Measurements from ENCODE around the gene PPP2R2C.

The PPP2R2C gene

GRCh38 chr4:6467600-6467999 is 4.8 kb downstream of the PPP2R2C start:
- DNase-seq = no peak

DNA sequence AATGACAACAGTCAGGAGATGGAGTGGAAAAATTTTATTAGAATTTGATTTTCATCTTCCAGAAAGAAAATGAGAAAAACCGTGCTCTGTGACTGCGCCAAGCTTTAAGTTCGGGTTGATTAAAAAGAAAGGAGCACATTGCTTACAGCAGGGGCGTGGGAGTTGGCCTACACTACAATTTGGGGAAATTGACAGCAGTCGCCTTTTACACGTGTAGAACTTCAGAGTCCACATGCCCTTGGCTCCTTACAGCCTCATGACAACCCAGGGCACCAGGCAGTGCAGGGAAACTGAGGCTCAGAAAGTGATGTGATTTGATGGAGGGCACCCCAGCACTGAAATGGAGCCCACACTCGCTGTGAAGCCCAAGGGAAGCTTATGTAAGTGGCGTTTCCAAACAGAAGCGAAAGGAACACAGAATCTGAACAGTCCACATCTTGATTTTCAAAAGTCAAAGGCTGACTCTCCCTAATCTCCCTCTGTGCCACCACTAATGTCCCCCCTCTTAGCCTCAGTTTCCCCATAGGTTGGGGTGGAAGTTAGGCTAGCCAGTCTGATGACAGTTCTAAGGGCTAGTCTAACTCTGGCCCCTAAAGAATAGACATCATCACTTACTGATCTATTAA is 5.5 kb downstream of the PPP2R2C start:
- no peak for DNase-seq

DNA sequence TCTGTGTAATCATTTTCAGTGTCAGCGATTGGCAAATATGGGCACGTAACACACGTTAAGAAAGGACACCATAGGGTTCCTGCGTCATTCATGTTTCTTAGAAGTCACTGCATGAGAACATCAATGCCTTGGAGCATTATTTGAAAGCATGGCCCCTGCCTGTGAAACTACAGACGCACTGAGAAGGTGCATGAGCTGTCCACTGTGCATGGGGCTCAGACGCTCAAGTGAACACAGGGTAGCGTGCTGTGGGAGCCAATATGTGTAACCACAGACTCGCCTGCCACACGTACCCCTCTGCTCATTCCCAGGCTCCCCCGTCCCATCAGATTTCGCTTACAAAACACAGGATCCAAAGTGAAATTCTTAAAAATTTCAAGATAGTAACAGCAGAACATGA is 6.5 kb downstream of the PPP2R2C start:
- DNase-seq = no peak

GRCh38 chr4:6464842-6465588 is 7.4 kb downstream of the PPP2R2C start:
- no peak for DNase-seq

DNA sequence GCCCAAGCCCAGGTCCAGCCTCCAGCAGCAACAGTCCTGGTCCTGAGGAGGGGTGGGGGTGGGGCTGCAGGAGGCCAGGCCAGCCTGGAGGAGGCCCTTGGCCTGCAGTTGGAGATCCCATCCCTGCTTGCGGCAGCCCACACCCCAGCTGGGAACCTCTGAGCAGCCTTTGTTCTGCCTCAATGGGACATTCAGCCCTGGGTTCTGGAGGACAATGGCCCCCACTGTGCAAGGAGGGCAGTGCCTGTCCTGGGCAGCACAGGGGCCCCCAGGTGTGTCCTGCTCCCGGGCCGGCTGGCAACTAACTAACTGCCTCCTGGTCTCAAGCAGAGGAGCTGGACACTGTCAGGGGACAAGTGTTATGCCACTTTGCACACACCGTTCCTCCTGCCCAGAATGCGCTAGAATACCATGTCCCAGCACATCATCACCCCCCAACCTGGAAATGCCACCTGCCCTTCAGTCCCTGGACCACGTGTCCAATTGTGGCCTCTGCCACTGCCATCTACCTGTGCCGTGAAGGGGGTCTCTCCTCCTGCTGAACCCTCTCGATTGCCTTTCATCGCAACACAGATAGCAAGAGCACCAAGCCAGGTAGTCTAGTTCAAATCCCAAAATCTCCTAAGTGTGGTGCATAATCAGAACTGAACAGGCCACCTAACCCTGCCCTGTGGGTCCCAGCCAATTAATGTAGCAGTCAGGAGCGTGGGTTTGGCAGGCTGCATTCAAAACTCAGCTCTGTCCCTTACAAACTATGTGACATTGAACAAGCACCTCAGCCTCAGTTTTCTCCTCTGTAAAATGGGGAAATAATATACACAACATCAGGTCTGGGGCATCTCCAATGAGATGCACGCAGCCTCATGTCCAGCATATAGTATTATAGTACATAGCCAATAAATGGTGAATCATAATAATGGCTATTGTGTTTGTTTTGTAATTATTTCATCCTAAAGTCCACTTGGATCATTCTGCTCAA is 8.8 kb downstream of the PPP2R2C start:
- DNase-seq = no peak

- no peak for DNase-seq
Measured at GRCh38 chr4:6461301-6462165, 10.9 kb downstream of the PPP2R2C start.

DNA sequence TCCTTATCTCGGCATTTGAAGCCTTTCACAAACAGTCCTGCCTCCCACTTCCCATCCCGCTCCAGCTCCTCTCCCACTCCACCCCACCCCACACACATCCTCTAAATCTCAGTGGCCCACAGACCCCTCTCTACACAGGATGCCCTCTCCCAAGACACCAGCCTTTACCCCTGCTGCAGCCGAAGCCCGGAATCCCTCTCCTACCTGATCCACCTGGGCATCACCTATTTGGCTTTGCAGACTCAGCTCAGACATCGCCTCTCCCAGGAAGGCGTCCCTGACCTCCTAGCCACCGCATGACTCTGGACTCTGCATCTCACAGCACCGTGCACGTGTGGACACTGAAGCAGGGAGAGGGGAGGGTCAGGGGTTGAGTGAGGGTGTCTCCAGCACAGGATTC is 11.5 kb downstream of the PPP2R2C start:
- DNase-seq = no peak

DNA sequence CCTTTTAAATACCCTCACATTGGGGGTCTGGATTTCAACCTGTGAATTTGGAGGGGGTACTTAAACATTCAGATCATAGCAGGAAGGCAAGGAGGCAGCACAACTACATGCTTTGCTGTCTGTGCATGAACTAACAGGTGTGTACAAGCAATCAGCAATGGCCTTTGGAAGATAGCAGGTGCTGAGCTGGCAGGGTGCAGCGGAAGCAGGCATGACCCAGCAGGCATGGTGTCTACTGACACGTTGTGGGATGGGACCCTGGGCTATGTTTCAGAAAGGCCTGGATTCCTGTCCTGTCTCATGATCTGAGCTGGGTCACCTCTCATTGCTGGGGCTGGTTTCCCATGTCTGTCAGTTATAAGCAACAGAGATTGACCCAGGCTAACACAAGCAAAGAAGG is 13.9 kb downstream of the PPP2R2C start:
- DNase-seq = no peak

DNA sequence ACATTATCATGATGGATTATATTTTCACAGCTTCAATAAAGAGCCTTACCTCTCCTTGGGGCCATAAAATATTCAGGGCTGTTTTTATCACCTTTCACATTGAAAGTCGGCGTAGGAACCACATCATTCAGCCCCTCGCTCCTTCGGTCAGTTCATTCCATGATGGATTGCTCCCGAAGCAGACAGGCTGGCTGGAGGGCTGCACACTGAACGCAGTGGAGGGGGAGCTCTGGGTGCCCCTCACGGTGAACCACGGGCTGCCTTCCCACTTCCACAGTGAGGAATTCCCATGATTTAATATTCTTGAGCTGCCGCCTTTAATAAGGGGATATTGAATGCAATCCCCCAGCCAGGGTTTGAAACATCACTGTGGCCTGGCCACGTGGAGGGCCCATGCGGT is 16.0 kb downstream of the PPP2R2C start:
- DNase-seq = no peak

GRCh38 chr4:6454112-6454910 is 18.1 kb downstream of the PPP2R2C start:
- no peak for DNase-seq

DNA sequence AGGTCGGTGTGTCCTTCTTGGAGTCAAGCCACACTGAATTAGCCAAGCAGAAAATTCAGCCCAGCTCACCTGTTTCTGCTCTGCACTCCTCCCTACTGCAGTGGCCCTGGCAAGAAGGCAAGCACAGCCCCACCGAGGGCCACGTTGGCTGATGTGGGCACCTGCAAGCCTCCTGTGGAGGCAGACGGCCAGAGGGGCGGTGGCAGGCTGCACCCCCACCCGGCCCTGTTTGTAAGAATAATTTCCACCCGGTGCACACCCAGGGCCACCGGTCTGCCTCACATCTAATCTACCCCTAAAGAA is 18.8 kb downstream of the PPP2R2C start:
- DNase-seq = no peak

GRCh38 chr4:6452897-6453687 is 19.3 kb downstream of the PPP2R2C start:
- DNase-seq = no peak

DNA sequence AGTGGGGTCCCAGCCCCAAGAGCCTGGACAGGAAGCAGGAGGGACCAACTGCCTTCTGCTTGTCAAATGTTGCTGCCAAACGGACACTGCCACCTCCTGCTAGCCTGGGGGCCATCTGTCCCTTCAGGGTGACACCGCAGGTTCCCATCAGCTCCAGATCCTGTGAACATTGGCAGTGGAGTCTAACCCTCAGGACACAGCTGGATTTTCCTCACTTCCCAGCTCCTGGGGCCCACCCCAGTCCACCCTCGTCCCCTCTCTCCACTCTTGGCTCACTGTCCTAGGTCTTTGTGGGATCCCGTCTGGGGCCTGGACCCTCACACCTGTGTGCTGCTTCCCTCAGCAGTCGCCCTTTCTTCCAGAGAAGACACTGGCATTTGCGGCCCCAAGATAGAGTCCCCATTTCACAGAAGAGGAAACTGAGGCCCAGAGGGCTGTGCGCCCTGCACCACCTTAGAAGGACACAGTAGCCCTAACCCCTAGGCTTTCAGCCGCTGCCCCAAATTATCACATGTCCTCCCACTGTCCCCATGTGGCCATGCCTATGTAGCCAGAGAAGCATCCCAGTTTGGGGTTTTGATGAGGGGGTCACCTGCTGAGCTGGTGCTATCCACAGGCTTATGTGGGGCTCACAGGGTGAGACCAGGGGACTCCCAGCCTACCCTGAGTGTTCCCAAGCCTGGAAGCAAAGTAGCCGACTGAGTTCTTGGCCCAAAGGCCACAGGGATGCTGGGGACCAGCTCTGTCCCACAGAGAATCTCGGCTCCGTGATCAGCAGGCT is 20.1 kb downstream of the PPP2R2C start:
- no peak for DNase-seq

DNA sequence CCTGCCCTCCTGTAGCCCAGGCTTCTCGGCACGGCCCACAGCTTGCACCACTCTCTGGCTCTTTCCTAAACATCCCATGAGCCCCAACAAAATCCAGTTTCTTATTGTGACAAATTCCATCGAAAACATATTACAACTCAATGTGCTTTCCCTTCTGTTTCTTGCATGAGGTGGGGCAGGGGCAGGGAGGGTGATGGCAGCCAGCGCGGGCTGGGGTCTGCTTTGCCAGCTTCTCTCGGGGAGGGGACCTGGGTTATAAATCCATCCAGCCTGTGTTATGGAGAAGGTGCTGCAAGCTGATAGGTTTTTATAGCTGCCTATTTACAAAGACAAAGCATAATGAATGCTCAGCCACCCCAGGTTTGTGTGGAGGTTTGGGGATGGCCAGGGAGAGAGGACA is 21.1 kb downstream of the PPP2R2C start:
- no peak for DNase-seq

DNA sequence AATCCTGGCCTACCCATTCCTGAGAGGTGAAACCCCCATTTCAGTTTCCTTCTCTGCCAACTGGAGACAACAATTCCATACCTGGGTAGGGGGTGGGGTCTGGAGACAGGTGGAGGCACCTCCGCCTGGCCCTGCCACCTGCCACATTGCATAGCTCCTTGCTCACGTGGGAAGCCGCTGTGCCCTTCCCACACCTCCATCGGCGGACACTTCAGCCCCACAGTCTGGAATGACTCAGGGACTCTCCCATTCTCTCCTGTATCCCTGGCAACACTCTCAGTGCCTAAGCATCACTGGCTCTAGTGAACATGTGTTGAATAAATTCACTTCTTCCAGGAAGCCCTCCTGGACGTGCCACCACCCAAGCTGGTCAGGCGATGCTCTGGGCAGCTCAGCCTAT is 21.7 kb downstream of the PPP2R2C start:
- no peak for DNase-seq

DNA sequence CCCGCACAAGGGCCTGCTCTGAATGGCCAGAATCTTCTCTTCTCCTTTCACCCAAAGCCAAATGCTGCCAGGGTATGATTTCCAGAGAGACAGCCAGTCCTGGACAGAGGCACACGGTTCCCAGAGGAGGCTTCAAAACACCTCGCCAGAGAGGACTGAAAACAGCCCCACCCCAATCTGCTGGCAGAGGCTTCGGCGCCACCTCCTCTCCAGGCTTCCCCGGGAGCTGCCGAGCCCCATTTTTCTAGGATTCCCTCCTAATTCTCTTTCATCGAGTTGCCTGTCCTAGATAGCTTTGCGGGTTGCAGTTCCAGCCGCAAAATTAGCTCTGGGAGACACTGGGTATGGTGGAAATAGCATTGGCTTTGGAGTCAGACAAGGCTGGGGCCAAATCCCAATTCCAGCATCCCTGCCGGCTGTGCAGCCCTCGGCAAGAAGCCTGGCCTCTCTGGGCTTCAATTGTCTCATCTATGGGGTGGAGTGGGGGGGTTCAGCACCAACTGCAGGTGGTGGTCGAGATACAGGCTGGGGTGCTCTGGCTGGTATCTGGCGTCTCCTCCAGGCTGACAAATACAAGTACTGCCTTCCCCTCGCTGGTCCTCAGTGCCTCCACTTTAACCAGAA is 22.6 kb downstream of the PPP2R2C start:
- no peak for DNase-seq

- DNase-seq = no peak
Measured at GRCh38 chr4:6449335-6449734, 23.1 kb downstream of the PPP2R2C start.

- no peak for DNase-seq
Measured at GRCh38 chr4:6448476-6449170, 23.8 kb downstream of the PPP2R2C start.

DNA sequence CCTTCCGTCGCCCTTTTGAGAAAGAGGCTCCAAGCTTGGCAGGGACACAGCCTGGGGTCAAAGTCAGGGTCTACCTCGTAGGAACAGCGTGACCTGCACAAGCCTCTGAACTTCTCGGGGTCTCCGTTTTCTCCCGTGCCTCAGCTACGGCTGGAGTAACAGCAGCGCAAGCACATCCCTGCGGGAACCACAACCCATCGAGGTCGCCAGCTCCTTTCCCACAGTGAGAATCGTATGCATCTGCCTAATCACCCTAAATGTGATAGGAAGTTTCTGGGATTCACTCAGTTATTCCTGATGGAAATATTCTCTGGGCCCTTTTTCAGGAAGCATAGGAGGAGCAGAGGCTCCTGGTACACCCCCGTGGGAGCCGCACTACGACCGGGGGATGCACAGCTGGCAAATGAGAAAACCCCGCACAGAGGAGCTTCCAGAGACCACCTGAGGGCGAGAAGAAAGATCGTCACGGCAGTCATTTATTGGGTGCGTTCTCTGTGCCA is 24.7 kb downstream of the PPP2R2C start:
- no peak for DNase-seq
